Spleen (tissue), 7 donors: ENCODE results near the gene PROK1.

Experiments
- CTCF ChIP-seq, 11 experiments: fragments of 200-600 bp in 7 of 11; fragments of 450-650 bp in 4 of 11; sonication (generic) in 4 of 11; IDR thresholded peaks in 8 of 11; conservative IDR thresholded peaks in 3 of 11; 1 replicate in 7 of 11; 2 replicates in 4 of 11; pipeline versions ENCODE4 v1.4.0 to v1.8.0; 2016 to 2021; ENCODE audit warnings: antibody characterized with exemption in 11 of 11, inconsistent platforms in 4 of 11, mild to moderate bottlenecking in 1 of 11
- POLR2A ChIP-seq, 3 donors: fragments of 450-650 bp; IDR thresholded peaks; one replicate each; pipeline ENCODE4 v1.5.1; 2017; ENCODE audit warnings: antibody characterized with exemption in 3 of 3, mild to moderate bottlenecking in 1 of 3
- donor health status: DM: no; HTN: no; CAD: no; lungs with moderate emphysema.
- donor health status: DM: no; HTN: no; CAD: no.
- donor health status: DM: no; HTN: no; CAD: no.

- TF ChIP-seq POLR2A (IDR thresholded peaks at IDR 0.05) (no peak), CTCF (IDR thresholded peaks at IDR 0.05 in 8 of 11, conservative IDR thresholded peaks at IDR 0.05 in 3 of 11) (no peak)
Measured at GRCh38 chr1:110477445-110477957, 26.6 kb downstream of the PROK1 start.
